NCI-H2171 (cell line): ENCODE data around the gene HELZ2.

ENCODE experiments used
- DNase-seq: peaks from one replicate; lab custom pipeline; 2025; lab: John Stamatoyannopoulos, UW

Gene HELZ2

DNA sequence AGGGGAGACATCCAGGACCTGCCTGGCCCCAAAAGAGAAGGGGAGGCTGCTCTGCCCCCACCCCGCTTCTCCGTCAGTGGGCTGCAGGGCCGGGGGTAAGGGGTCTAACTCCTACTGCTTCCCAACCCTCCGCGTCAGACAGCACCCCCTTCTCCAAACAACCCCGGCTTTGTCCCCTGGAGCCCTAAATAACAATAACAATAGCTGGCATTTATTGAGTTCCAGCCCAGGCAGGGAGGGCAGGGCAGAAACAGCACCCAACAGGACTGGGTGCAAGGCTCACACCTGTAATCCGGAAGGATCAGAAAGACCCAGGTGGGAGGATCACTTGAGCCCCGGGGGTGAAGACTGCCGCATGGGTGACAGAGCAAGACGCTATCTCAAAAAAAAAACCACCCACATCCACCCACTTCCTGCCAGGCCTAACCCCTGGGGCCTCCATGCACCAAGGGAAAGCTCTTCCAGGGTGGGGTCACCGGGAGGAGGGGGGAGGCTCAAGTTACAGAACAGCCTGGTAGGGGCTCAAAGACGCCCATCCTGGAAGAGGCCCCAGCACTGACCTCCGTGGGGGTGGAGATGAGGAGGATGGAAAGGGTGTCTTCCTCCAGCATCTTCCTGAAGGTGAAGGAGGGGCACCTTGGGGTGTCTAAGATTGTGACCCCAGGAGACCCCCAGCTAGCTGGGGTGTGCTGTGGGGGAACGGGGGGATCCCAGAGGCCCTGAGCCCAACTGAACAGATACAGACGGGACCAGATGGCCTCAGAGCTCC is 21.4 kb downstream of the HELZ2 start:
- DNase-seq, result peak; percentile 38

DNA sequence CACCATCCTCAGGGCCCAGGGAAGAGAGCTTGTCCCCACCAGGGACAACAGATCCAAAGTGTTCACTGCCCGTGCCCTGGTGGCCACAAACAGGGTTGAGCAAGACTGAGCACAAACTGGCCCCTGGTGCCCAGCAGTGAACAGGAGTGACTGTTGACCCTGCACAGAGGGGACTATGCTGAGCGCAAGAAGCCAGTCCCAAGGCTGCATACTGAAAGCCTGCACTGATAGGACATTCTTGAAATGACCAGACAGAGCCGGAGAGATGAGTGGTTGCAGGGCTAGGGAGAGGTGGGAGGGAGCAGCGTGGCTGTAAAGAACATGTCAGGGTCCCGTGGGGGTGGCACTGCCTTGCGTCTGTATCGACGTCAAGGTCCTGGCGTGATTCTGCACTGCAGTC is 23.0 kb downstream of the HELZ2 start:
- no peak for DNase-seq

DNA sequence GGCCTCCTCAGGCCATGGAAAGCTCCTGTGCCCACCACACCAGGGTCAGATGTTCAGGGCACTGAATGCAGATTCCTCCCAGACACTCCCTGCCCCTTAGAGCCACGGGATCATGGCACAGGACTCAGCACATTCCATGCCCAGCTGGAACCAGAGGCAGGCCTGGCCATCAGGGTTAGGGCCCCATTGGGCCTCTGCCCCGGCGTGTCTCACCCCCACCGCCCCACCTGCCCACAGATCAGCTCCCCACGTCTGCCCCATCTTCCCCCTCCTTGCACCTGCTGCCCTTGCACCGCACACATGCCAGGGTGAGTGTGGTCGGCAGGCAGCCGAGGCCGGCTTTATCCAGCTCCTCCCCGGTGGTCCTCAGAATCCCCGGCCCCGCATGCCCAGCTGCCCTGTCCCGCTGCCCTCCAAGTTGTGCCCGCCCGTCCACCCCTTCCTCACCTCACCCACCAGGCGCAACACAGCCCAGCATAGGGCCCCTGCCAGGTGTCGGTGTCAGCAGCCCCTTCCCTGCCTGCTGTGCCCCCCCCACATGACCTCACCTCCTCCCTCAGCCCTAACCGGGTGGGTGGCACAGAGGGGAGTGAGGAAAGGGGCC is 24.3 kb downstream of the HELZ2 start:
- no peak for DNase-seq

DNA sequence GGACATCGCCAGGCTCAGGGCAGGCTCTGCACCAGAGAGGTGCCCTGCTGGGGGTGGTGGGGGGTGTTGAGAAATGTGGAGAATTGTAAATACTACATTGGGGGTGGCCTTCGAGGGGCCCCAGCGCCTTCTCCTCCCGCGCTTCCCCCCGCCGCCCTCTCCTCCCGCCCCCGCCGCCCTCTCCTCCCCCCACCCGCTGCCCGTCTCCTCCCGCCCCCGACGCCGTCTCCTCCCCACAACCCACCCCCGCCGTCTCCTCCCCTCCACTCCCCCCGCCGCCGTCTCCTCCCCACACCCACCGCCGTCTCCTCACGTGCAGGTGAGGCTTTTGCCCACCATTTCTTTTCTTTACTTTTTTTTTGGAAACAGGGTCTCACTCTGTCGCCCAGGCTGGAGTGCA is 25.0 kb downstream of the HELZ2 start:
- no peak for DNase-seq

DNA sequence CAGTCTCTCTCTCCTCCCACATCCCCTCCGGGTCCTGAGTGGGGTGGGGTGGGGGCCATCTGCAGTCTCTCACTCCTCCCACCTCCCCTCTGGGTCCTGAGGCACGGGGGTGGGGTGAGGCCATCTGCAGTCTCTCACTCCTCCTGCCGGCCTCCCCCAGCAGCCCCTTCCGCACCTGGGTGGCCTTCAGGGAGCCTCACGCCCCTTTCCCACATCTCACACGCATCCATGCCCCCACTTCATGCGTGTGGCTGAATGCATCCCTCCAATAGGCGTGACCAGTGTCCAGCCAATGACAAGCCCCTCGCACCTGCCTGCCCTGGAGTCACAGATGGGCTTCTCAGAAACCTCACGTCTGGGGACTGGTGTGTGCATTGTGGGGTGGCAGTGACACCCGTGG is 25.5 kb downstream of the HELZ2 start:
- no peak for DNase-seq

DNA sequence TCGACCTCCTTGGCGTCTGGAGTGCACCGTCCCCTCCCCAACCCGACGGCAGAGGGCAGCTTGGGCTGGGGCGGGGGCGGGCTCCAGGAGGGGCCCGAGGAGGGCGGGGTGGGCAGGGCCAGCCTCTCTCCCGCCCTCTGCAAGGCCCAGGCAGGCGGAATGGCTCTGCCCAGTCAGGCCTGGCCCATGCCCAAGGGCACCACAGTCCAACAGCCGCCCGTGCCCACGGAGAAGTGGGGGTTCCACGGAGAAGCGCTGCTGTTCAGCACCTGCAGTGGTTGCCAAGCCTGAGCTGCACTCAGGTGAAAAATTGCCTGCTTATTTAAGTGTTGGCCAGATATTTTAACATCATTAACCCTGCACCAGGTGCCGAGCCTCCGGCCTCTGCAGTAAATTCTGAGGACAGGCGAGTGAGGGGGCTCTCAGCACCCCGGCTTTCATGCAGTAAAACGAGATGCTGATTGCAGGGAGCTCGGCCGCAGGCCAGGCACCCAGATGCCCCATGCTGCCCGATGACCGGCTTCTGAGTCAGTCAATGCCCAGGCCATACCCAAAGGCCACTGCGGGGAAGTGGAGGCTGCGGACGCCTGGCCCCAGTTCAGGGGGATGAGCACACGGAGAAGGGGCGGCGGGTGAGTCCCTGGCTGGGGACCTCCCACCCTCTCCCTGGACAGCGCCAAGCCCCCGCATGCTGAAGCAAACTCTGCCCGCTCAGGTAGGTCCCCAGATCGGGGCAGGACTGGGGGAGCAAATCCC is 26.1 kb downstream of the HELZ2 start, which contains the start of gene SRMS:
SRMS (minus strand) TSS at position 25 of the 756 bp plus-strand sequence. CDS start 286 bp downstream, outside the sequence.
- DNase-seq, result no peak

DNA sequence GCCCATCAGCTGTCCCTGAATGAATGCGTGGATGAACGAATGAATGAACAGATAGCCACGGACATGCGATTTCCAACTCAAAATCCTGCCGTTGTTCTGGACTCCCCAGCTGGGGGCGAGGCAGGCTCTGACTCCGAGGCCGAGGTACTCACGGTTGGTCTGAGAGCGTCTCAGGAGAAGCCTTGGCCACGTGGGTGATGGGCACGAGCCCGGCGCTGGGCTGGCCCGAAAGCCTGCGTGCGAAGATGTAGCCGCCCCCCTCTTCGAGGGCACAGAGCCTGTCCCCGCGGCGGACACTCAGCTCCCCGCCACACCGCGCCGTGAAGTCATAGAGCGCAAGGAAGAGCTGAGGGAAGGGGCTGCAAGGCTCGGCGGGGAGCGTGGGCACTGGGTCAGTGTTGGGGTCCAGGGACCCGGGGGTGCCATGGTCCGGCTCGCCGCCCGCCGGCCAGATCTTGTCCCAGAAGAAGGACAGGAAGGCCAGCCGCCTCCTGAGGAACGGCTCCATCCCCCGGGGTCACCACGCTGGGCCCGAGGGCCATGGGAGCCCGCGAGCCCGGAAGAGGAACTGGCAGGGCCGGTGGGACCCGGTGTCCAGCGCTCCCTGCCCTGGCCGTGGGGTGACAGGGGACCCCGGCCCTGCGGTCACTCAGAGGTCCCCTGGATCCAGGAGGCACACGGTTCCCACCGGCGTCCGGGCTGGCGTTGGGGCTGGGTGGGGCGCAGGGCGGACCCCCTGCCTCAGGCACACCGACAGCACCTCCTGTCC is 26.9 kb downstream of the HELZ2 start:
- no peak for DNase-seq

DNA sequence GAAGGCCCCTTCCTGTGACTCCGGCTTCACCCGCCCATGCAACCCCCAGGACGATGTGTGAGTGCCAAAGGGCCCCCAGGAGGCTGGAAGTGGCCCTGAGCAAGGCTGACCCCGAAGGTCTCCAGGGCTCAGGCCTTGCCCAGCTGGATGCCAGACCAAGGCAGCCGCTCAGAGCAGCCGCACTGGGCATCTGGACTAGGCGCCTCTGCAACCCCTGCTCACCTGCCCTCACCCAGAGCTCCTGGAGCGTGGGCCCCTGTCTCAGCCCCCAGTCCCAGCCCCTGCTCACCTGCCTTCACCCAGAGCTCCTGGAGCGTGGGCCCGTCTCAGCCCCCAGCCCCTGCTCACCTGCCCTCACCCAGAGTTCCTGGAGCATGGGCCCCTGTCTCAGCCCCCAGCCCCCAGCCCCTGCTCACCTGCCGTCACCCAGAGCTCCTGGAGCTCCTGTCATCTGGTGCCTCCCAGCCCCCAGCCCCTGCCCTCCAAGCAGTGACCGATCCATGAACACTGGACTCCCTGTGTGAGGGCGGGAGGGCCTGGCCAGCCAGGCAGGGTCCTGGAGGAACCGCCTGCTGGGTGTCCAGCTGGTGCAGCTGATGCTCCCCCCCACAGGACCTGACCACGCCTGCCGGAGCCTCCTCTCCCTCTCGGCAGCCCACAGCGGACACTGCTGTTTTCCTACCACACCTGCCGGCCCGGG is 27.6 kb downstream of the HELZ2 start:
- no peak for DNase-seq

DNA sequence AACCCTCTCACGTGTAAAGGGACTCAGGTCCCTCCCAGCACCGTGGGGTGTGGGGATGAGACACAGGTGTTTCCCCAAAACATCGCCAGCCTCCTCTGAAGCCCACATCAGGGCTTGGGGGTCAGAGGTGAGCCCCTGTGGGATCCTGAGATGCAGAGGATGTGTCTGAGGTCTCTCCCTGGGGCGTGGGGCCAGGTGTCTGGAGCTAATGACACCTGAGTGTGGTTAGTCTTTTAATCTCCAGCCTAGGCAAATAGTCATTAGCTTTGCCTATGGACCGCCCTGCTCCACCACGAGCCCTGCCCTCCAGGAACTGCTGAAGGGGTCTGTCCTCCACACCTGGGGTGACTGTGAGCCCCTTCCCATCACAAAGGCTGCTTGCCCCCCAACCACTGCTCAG is 28.2 kb downstream of the HELZ2 start:
- DNase-seq, result no peak

DNA sequence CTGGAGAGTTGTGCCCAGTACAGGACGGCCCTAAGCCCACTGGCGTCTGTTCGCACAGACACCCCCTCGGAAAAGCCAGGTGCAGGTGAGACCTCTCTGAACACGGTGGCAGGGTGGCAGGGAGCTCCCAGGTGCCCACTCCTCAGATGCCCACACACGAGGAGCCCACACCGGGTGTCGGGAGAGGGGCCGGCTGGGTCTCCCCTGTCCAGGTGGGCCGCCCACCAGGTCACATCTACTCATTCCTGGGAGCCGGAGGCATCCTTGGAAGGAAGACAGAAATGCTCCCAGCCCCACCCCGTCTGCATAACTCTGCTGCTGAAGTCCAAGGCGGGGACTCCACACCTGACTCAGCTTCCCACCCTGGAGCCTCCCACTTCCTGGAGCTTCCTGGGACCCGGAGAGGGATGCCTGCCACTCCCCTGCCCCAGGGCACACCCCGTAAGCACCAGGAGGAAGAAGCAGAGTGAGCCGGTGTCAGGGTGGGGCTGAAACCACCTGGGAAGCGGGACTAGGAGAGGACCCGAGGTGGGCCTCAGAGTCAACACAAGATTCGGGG is 29.0 kb downstream of the HELZ2 start:
- no peak for DNase-seq

DNA sequence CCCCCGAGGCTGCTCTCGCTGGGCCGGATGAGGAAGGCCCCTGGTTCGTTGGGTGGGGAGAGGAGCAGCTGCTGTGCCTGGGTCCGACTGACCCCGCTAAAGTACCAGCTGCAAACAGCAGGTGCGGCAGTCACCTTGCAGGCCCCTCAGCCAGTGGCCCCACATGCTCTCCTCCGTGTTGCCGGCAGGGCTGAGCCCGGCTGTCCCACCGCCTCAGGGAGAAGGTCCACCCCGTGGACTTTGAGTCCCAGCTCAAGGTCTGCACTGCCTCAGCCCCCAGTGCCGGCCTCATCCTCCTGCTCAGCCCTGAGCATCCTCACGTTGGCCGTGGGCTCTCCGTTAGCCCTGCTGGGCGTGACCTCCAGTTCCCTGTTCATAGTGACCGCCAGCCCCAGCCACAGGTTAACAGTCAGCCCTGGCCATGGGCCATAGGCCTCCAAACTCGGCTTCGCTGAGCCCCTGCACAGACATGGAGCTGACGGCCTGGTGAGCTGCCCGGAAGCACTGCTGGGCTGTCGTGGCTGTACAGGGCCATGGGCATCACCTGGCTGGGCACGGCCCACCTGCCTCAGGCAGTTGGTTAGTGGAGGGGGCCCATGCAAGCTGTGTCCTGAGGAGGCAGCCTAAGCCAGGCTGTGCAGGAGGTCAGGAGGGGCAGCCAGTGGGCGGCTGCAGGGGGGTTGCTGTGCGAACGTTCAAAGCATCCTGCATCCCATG is 29.6 kb downstream of the HELZ2 start:
- DNase-seq, result no peak

DNA sequence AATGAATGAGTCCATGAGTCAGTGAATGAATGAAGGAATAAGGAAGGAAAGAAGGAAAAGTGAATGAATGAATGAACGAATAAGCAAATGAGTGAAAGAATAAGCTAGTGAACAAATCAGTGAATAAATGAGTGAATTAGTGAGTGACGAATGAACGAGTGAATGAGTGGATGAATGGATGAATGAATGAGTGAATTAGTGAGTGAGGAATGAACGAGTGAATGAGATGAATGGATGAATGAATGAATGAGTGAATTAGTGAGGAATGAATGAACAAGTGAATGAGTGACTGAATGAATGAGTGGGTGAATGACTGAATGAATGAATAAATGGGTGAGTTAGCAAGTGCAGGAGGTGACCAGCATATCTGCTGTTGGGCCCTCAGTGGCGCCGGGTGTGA is 30.3 kb downstream of the HELZ2 start:
- DNase-seq, result no peak

DNA sequence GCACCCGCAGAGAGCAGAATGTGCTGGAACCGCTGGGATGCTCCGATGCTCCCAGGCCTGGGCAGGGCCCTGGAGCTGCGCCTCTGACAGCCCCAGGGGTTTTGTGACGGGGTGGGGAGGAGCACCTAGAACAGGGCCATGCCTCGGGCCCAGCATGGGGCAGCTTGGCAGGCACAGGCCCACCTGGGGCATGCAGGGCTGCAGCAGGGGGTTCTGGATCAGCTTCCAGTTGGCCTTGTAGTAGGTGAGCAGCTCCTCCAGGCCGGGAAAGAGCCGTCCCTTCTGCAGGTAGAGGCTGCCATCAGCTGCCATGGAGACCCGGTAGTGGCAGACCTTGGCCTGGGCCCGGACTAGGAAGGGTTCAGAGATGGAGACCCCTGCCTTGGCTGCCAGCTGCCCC is 30.9 kb downstream of the HELZ2 start:
- DNase-seq, result no peak

DNA sequence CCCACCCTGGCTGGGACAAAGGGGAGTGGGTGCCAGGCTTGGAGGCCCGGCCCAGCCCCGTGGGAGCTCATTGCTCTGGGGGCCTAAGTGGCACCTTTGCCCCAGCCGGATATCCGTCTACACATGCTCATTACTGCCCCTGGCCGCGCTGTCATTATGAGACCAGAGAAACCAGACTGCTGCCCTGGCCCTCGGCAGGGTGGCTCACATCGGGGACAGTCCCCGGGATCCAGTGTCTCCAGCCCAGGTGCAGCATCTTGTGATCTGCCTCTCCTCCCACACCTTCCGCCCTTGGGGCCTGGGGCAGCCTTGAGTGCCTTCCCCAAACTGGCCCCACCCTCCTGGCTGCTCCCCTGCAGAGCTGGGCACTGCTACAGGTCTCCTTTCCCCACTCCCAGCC is 31.3 kb downstream of the HELZ2 start:
- DNase-seq, result no peak

DNA sequence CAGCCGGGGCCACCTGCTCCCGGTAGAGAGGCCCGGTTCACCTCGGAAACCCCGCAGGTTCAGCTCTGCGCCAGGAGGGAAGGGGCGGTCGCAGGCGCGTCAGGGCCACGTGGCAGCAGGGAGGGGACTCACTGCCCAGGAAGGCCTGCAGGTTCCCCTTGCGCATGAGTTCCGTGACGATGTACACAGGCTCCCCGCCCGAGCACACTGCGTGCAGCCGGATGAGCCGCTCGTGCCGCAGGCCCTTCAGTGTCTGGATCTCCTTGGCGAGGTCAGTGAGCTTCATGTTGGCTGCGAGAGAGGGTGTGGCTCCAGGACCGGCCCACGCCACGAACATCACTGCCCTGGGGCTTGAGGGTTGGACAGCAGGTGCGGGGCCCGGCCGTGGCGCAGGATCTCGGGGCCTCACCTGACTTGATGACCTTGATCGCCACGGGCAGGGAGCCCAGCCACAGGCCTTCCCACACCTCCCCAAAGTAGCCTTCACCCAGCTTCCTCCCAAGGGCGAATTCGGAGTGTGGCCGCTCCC is 31.9 kb downstream of the HELZ2 start:
- no peak for DNase-seq

DNA sequence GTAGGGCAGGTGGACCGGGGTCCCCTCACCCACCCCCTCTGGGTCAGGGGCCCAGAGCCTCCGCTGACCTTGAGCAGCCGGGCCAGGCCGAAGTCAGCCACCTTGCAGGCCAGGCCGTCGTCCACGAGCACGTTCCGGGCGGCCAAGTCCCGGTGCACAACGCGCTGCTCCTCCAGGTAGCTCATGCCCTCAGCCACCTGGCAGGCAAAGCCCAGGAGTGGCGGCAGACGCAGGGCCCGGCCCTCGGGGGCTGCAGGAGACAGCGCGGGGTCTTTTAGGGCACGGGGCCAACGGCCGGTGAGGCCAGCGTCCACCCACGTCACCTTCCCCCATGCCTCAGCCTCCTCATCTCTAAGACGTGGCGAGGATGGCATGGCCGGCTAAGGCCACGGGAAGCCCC is 32.7 kb downstream of the HELZ2 start:
- no peak for DNase-seq

DNA sequence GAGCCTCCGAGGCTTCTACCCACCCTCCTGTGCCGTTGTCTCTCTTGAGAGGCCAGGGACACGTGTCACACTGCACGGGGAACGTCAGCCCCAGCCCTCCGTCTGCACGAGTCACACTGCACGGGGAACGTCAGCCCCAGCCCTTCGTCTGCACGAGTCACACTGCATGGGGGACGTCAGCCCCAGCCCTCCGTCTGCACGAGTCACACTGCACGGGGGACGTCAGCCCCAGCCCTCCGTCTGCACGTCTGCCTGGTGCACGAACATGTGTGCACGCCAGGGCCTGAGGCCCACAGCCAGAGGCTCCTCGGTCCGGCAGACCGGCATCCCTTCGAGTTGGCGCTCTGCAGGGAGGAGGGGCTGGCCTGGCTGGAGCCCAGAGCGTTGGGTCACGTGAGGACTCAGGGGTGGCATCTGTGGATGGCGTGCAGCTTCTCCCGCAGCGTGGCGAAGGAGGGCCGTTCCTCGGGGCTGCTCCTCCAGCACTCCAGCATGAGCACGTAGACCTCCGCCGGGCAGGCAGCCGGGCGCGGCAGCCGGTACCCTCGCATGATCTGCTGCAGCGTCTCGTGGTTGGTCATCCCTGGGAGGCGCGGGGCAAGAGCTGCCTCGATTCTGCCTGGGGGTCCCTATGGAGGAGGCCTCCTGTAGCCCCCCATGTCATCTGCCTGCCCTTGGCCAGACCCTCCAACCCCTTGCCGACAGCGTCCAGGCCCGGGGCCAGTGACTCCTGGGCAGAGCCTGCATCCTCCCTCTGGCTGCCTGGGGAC is 33.4 kb downstream of the HELZ2 start:
- DNase-seq, result no peak

DNA sequence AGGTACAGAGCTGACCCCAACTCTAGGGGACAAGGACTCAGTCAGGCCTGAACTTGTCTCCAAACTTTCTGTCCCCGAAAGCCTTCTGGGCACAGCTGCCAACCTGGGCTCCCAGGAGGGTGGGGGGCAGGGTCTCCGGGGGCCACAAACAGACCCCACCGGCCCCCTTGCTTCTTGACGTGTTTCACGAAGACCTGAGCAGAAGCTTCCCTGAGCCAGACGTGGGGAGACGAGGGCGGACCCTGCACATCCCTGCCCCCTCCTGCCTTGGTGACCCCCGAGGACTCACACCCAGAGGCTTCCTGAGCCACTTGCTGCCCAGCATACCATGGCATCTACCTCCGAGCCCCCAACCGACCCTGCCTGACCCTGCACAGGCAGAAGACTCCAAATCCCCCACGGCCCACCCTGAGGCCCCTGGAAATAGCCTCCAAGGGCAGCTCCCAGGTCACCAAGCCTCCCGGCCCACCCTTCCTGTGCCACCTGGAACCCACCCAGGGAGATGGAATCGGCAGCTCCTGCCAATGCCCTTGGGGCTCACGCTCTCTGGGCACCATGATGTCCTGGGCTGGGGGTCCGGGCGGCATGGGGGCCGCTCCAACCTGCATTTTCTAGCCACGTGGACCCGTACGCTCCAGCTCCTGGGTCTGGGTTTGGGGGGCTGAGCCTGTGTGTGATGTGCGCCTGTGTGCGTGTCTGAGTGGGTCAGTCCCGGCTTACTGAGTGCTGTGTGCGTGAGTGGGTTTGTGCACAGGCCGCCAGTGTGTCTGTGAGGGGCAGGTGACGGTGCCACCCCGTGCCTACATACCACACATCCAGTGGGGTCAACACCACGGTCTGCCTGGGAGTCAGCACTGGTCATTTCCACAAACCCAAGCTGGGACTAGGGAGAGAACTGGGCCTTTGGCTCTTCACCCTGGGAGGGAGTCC is 34.3 kb downstream of the HELZ2 start:
- DNase-seq, result no peak

DNA sequence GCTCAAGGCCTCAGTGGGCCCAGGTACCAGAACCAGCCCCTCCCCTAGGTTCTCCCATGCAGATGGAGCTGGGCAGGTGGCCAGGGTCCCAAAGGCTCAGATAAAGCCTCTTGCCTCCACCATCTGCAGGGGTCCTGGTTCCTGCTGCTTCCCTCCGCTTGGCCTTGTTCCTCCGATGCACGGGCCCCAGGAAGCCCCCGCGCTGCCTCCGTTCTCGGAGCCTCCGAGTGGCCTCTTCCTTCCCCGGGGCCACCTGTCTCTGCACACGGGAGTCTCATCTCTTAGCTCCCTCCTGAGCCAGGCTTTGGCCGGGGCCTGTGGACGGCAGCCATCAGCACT is 35.0 kb downstream of the HELZ2 start:
- DNase-seq, result no peak
